Thoracic aorta (tissue), 2 donors: ENCODE measurements around the gene PDLIM5. TPM values are rescaled to one million over a fixed set of nuclear protein-coding genes. Genes with fewer than 3 reads are reported as not detected.
A peak's percentile ranks its signal among the peaks of the same experiment; 100 is the strongest.

ENCODE experiments used
- ATAC-seq: fragments of 150-250 bp; one replicate; pipeline ENCODE4 v1.8.0; 2017; ENCODE audit warnings: low read depth; ENCODE audit not compliant: insufficient number of reproducible peaks, low FRiP score
- DNase-seq: peaks from one replicate; pipeline ENCODE4 v3.0.0-alpha.2; 2020; ENCODE audit warnings: low spot score
- H3K27ac ChIP-seq, 2 donors: fragments of 200-600 bp; sonication (generic); 1 replicate in 1 of 2; 2 replicates in 1 of 2; pipeline ENCODE4 v1.5.1; 2016; ENCODE audit warnings: mild to moderate bottlenecking in 2 of 2, moderate library complexity in 2 of 2
- H3K27me3 ChIP-seq: fragments of 200-600 bp; sonication (generic); replicated peaks from 2 replicates; pipeline ENCODE4 v1.6.0; 2016; ENCODE audit warnings: mild to moderate bottlenecking; ENCODE audit not compliant: insufficient read depth
- H3K36me3 ChIP-seq: fragments of 200-600 bp; sonication (generic); one replicate; pipeline ENCODE4 v1.5.1; 2016
- H3K4me1 ChIP-seq, 2 donors: fragments of 200-600 bp; sonication (generic); 1 replicate in 1 of 2; 2 replicates in 1 of 2; pipeline versions ENCODE4 v1.5.1 to v1.6.0; 2016; ENCODE audit warnings: low read depth in 2 of 2, mild to moderate bottlenecking in 1 of 2; ENCODE audit not compliant: control insufficient read depth in 1 of 2
- H3K4me3 ChIP-seq: fragments of 200-600 bp; sonication (generic); 2 replicates; pipeline ENCODE4 v1.5.1; 2016; ENCODE audit warnings: mild to moderate bottlenecking
- H3K9me3 ChIP-seq: fragments of 200-600 bp; sonication (generic); 2 replicates; pipeline ENCODE4 v1.5.1; 2016
- total RNA-seq, 2 donors: library from RNA; depleted of rRNA; stranded (reverse); fragments of >200 nt; gene quantifications; one replicate each; pipeline versions ENCODE4 v1.1.0 to v1.2.3, GENCODE V29; 2016
- TF ChIP-seq, protein P1 (sequence below): fragments of 200-600 bp; sonication (generic); IDR thresholded peaks from one replicate; pipeline ENCODE4 v1.5.1; 2019; ENCODE audit warnings: antibody characterized with exemption

PDLIM5 gene
- total RNA-seq, 2 donors from 2014 or later = 275 to 328 TPM

- no peak for DNase-seq
- TF ChIP-seq, protein P1, sequence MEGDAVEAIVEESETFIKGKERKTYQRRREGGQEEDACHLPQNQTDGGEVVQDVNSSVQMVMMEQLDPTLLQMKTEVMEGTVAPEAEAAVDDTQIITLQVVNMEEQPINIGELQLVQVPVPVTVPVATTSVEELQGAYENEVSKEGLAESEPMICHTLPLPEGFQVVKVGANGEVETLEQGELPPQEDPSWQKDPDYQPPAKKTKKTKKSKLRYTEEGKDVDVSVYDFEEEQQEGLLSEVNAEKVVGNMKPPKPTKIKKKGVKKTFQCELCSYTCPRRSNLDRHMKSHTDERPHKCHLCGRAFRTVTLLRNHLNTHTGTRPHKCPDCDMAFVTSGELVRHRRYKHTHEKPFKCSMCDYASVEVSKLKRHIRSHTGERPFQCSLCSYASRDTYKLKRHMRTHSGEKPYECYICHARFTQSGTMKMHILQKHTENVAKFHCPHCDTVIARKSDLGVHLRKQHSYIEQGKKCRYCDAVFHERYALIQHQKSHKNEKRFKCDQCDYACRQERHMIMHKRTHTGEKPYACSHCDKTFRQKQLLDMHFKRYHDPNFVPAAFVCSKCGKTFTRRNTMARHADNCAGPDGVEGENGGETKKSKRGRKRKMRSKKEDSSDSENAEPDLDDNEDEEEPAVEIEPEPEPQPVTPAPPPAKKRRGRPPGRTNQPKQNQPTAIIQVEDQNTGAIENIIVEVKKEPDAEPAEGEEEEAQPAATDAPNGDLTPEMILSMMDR = no peak
- Histone ChIP-seq H3K27ac (peak overlapping the region; percentile 70 to 88), H3K27me3 (no peaks in the 10 kb centered on the region), H3K36me3 (no peaks in the 10 kb centered on the region), H3K4me3 (no peak overlapping the region), H3K9me3 (no peaks in the 10 kb centered on the region), H3K4me1 (peaks cover 40 to 58% of the 10 kb centered on the region in 2 donors)
- no peak for ATAC-seq
These were observed 43.0 kb upstream of the PDLIM5 start for GRCh38 chr4:94408549-94409374.

- H3K9me3 ChIP-seq = no peaks in the 10 kb centered on the region
- H3K27me3 ChIP-seq = no peaks in the 10 kb centered on the region
- TF ChIP-seq, protein P1 = no peak
- DNase-seq (no peak), ATAC-seq (no peak)
- H3K27ac ChIP-seq = peak overlapping the region; percentile 70 to 88
- H3K4me3 ChIP-seq = no peak overlapping the region
- no peaks in the 10 kb centered on the region for H3K36me3 ChIP-seq
- H3K4me1 ChIP-seq = peaks cover 41 to 63% of the 10 kb centered on the region in 2 donors
These were observed 42.4 kb upstream of the PDLIM5 start for GRCh38 chr4:94409375-94409679.

GRCh38 chr4:94409962-94410361, 41.8 kb upstream of the PDLIM5 start:
- Histone ChIP-seq H3K27ac (peak overlapping the region; percentile 70 to 88), H3K4me1 (peaks cover 41 to 63% of the 10 kb centered on the region in 2 donors), H3K9me3 (no peaks in the 10 kb centered on the region), H3K27me3 (no peaks in the 10 kb centered on the region), H3K36me3 (no peaks in the 10 kb centered on the region), H3K4me3 (peak overlapping the region; percentile 65)
- TF ChIP-seq, protein P1 = no peak
- ATAC-seq (peak; percentile 62), DNase-seq (no peak)

- Histone ChIP-seq H3K9me3 (no peaks in the 10 kb centered on the region), H3K27ac (peak overlapping the region; percentile 64 to 88), H3K4me3 (peak overlapping the region; percentile 65), H3K36me3 (no peaks in the 10 kb centered on the region), H3K27me3 (no peaks in the 10 kb centered on the region), H3K4me1 (peaks cover 41 to 63% of the 10 kb centered on the region in 2 donors)
- ATAC-seq (peak; percentile 87), DNase-seq (peak; percentile 57)
- TF ChIP-seq, protein P1 = no peak
These were observed 41.0 kb upstream of the PDLIM5 start for GRCh38 chr4:94410678-94411206.

GRCh38 chr4:94411296-94411695, 40.4 kb upstream of the PDLIM5 start:
- no peak overlapping the region for H3K4me3 ChIP-seq
- H3K36me3 ChIP-seq = no peaks in the 10 kb centered on the region
- H3K27me3 ChIP-seq = no peaks in the 10 kb centered on the region
- TF ChIP-seq, protein P1 = no peak
- no peak for ATAC-seq
- DNase-seq = no peak
- peak overlapping the region; percentile 64 to 88 for H3K27ac ChIP-seq
- peaks cover 41 to 63% of the 10 kb centered on the region in 2 donors for H3K4me1 ChIP-seq
- H3K9me3 ChIP-seq = no peaks in the 10 kb centered on the region
